ENCODE results near the gene CTU2.

- TF ChIP-seq, protein P1, sequence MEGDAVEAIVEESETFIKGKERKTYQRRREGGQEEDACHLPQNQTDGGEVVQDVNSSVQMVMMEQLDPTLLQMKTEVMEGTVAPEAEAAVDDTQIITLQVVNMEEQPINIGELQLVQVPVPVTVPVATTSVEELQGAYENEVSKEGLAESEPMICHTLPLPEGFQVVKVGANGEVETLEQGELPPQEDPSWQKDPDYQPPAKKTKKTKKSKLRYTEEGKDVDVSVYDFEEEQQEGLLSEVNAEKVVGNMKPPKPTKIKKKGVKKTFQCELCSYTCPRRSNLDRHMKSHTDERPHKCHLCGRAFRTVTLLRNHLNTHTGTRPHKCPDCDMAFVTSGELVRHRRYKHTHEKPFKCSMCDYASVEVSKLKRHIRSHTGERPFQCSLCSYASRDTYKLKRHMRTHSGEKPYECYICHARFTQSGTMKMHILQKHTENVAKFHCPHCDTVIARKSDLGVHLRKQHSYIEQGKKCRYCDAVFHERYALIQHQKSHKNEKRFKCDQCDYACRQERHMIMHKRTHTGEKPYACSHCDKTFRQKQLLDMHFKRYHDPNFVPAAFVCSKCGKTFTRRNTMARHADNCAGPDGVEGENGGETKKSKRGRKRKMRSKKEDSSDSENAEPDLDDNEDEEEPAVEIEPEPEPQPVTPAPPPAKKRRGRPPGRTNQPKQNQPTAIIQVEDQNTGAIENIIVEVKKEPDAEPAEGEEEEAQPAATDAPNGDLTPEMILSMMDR (IDR thresholded peaks at IDR 0.05) = no peak
- TF ChIP-seq POLR2A (IDR thresholded peaks at IDR 0.05) = no peak
Observed at GRCh38 chr16:88686062-88686438, 20.3 kb upstream of the CTU2 start.
